ENCODE measurements around the gene LRIG1.

DNA sequence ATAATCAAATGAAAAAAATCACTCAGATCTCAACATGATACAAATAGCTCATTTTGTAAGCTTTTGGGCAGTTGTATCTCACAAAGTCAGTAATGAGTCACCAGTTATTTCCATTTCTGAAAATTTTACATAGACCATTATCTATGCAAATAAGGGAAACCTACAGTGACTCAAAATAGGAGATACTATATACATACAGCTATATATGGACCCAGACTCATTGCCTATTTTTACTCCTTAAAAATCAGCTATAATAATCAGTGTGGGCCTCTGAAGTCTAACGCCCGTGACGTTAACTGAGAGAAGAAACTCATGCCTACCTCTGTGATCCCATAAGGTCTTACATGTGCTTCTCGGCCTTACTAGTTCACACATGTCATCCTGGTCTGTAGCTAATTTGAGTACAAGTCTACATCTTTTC lies 31.6 kb downstream of the LRIG1 start:
- TF ChIP-seq RAD21 (CRISPR knock-in tag; conservative IDR thresholded peaks at IDR 0.05 in 1 of 2, IDR thresholded peaks at IDR 0.05 in 1 of 2) (no peak), ZNF274 (IDR thresholded peaks at IDR 0.05; ENCODE audit: borderline replicate concordance, low read depth, low read length) (no peak), FOXK2 (conservative IDR thresholded peaks at IDR 0.05 in 1 of 2, IDR thresholded peaks at IDR 0.05 in 1 of 2; ENCODE audit: low read depth in 2 of 2) (no peak), ZNF253 (CRISPR knock-in tag; conservative IDR thresholded peaks at IDR 0.05) (no peak), JUND (IDR thresholded peaks at IDR 0.05; ENCODE audit: borderline replicate concordance, low read depth, low read length) (no peak), JUND (tag; IDR thresholded peaks at IDR 0.05; ENCODE audit: borderline replicate concordance, low read depth, low read length) (no peak), SP1 (CRISPR knock-in tag; IDR thresholded peaks at IDR 0.05) (no peak), BACH1 (tag; IDR thresholded peaks at IDR 0.05) (no peak), U2AF2 (optimal IDR thresholded peaks at IDR 0.05; ENCODE audit: low read depth, low read length) (no peak), CREM (IDR thresholded peaks at IDR 0.05; ENCODE audit: low read depth) (no peak), ELF4 (CRISPR knock-in tag; IDR thresholded peaks at IDR 0.05) (no peak), FOXK1 (CRISPR knock-in tag; IDR thresholded peaks at IDR 0.05; ENCODE audit: borderline replicate concordance) (no peak), KLF16 (IDR thresholded peaks at IDR 0.05) (no peak)
- TF ChIP-seq, protein P1, sequence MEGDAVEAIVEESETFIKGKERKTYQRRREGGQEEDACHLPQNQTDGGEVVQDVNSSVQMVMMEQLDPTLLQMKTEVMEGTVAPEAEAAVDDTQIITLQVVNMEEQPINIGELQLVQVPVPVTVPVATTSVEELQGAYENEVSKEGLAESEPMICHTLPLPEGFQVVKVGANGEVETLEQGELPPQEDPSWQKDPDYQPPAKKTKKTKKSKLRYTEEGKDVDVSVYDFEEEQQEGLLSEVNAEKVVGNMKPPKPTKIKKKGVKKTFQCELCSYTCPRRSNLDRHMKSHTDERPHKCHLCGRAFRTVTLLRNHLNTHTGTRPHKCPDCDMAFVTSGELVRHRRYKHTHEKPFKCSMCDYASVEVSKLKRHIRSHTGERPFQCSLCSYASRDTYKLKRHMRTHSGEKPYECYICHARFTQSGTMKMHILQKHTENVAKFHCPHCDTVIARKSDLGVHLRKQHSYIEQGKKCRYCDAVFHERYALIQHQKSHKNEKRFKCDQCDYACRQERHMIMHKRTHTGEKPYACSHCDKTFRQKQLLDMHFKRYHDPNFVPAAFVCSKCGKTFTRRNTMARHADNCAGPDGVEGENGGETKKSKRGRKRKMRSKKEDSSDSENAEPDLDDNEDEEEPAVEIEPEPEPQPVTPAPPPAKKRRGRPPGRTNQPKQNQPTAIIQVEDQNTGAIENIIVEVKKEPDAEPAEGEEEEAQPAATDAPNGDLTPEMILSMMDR (IDR thresholded peaks at IDR 0.05 in 2 of 3, conservative IDR thresholded peaks at IDR 0.05 in 1 of 3; ENCODE audit: insufficient read depth in 2 of 3, low read depth in 1 of 3, low read length in 3 of 3) = no peak
- TF ChIP-seq, protein P2, sequence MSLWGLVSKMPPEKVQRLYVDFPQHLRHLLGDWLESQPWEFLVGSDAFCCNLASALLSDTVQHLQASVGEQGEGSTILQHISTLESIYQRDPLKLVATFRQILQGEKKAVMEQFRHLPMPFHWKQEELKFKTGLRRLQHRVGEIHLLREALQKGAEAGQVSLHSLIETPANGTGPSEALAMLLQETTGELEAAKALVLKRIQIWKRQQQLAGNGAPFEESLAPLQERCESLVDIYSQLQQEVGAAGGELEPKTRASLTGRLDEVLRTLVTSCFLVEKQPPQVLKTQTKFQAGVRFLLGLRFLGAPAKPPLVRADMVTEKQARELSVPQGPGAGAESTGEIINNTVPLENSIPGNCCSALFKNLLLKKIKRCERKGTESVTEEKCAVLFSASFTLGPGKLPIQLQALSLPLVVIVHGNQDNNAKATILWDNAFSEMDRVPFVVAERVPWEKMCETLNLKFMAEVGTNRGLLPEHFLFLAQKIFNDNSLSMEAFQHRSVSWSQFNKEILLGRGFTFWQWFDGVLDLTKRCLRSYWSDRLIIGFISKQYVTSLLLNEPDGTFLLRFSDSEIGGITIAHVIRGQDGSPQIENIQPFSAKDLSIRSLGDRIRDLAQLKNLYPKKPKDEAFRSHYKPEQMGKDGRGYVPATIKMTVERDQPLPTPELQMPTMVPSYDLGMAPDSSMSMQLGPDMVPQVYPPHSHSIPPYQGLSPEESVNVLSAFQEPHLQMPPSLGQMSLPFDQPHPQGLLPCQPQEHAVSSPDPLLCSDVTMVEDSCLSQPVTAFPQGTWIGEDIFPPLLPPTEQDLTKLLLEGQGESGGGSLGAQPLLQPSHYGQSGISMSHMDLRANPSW (CRISPR knock-in tag; IDR thresholded peaks at IDR 0.05) = no peak
